Bronchial epithelial cell (primary cell): ENCODE measurements around the gene RCBTB1. TPM values are rescaled to one million over a fixed set of nuclear protein-coding genes. Genes with fewer than 3 reads are reported as not detected.
"Not testable (repeated sequence)": the region's sequence is repeated elsewhere in the genome, so short reads cannot be mapped to it uniquely, and the experiment has no call there.

Source experiments
- DNase-seq: peaks from one replicate; pipeline ENCODE4 v3.0.0-alpha.2; 2010; ENCODE audit warnings: low read depth
- FAIRE-seq: peaks from 2 replicates; lab custom pipeline; 2011; peaks lifted over from hg19 to GRCh38; lab: Jason Lieb, UNC
- H3K27me3 ChIP-seq: 2 replicates; pipeline ENCODE4 v1.5.1; 2011; ENCODE audit warnings: low read length; ENCODE audit not compliant: control insufficient read depth, insufficient read depth
- H3K36me3 ChIP-seq: 2 replicates; pipeline ENCODE4 v1.5.1; 2011; ENCODE audit warnings: low read length; ENCODE audit not compliant: control insufficient read depth, insufficient read depth
- H3K4me3 ChIP-seq: 2 replicates; pipeline ENCODE4 v1.5.1; 2011; ENCODE audit warnings: mild to moderate bottlenecking, low read depth, low read length, control low read depth
- CTCF ChIP-seq: IDR thresholded peaks from 2 replicates; pipeline ENCODE4 v1.5.1; 2011; ENCODE audit warnings: mild to moderate bottlenecking, moderate library complexity, low read length, control low read depth, inconsistent platforms; ENCODE audit not compliant: insufficient read depth, severe bottlenecking
- total RNA-seq: library from RNA; depleted of rRNA; stranded (reverse); fragments of >200 nt; gene quantifications from 2 replicates; pipeline ENCODE4 v1.2.1, GENCODE V29; 2014

RCBTB1 gene
- total RNA-seq, 1 donor from 2014 or later = 21.3 TPM

DNA sequence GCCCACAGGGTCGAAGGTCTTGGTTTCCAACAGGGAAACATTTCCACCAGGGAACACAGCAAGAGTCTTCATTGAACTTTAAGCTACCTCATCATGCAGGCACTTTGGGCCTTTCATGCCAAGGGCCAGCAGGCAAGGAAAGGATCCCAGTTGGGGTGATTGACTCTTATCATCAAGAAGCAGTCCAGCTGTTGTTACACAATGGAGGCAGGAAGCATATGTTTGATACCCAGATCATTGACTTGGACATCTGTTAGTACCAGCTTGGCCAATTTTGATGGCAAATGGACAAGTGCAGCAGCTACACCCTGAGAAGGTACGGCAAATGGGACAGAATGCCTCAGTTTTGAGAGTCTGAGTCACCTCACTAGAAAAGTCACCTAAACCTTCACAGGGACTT lies 10.9 kb upstream of the RCBTB1 start:
- FAIRE-seq = peak; percentile 85
- no peak for DNase-seq
- H3K27me3 ChIP-seq = no peaks in the 10 kb centered on the region
- H3K4me3 ChIP-seq = no peak overlapping the region
- TF ChIP-seq CTCF = no peak
- H3K36me3 ChIP-seq = no peaks in the 10 kb centered on the region

DNA sequence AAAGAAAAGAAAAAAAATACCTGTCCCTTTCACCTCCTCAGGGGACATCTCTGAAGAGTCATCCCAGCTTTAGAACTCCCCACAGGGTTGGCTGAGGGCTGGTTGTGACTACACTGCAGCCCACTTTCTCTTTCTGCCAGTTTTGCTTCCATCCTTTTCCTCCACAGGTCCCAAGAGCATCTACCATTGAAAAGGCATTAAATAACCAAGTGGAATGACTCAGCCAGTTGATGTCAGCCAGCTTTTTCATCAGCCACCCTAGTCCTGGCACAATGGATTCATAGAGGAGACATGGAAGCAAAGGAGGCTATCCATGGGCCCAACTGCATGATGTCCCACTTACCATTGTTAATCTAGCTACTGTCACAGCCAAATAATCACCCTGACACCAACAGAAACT lies 9.2 kb upstream of the RCBTB1 start:
- FAIRE-seq = peak; percentile 40
- no peak for DNase-seq
- no peak for TF ChIP-seq CTCF
- no peak overlapping the region for H3K4me3 ChIP-seq
- H3K36me3 ChIP-seq = no peaks in the 10 kb centered on the region
- H3K27me3 ChIP-seq = no peaks in the 10 kb centered on the region

GRCh38 chr13:49593876-49594275 lies 8.5 kb upstream of the RCBTB1 start:
- FAIRE-seq, DNase-seq, H3K4me3 ChIP-seq, H3K36me3 ChIP-seq, H3K27me3 ChIP-seq: not testable (repeated sequence)

DNA sequence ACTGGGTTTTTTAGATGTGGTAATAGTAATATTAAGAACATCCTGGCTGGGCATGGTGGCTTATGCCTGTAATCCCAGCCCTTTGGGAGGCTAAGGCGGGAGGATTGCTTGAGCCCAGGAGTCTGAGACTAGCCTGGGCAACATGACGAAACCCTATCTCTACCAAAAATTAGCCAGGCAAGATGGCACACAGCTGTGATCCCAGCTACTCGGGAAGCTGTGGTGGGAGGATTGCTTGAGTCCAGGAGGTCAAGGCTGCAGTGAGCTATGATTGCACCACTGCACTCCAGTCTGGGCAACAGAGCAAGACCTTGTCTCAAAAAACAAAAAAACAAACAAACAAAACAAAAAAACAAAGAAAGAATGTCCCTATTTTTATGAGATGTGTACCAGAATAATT lies 5.4 kb upstream of the RCBTB1 start:
- not testable (repeated sequence) for H3K27me3 ChIP-seq, DNase-seq, H3K36me3 ChIP-seq, H3K4me3 ChIP-seq, FAIRE-seq

GRCh38 chr13:49587311-49587847 lies 2.0 kb upstream of the RCBTB1 start:
- no peak overlapping the region for H3K4me3 ChIP-seq
- FAIRE-seq = no peak
- H3K36me3 ChIP-seq = no peaks in the 10 kb centered on the region
- TF ChIP-seq CTCF = no peak
- no peaks in the 10 kb centered on the region for H3K27me3 ChIP-seq
- peak; percentile 91 for DNase-seq

GRCh38 chr13:49586717-49587116 lies 1.4 kb upstream of the RCBTB1 start:
- no peak for DNase-seq
- Histone ChIP-seq H3K27me3 (no peaks in the 10 kb centered on the region), H3K4me3 (no peak overlapping the region), H3K36me3 (no peaks in the 10 kb centered on the region)
- no peak for TF ChIP-seq CTCF
- no peak for FAIRE-seq

GRCh38 chr13:49584771-49585182 lies 581 bp downstream of the RCBTB1 start:
- no peaks in the 10 kb centered on the region for H3K27me3 ChIP-seq
- FAIRE-seq (no peak), DNase-seq (no peak)

More at GRCh38 chr13:49584771-49585182, 581 bp downstream of the RCBTB1 start:
- no peak for TF ChIP-seq CTCF
- Histone ChIP-seq H3K4me3 (peak overlapping the region; percentile 91), H3K36me3 (no peaks in the 10 kb centered on the region)
